Epithelial cell of esophagus (primary cell): ENCODE data around the gene REPS2.

ENCODE experiments used
- DNase-seq: peaks from one replicate; pipeline ENCODE4 v3.0.0; 2010; ENCODE audit warnings: low read depth
- H3K4me3 ChIP-seq: 2 replicates; pipeline ENCODE4 v1.5.1; 2011; ENCODE audit warnings: mild to moderate bottlenecking, low read length, control low read depth
- CTCF ChIP-seq: IDR thresholded peaks from 2 replicates; pipeline ENCODE4 v1.5.1; 2011; ENCODE audit warnings: low read depth, mild to moderate bottlenecking, low read length, control low read depth, inconsistent platforms; ENCODE audit not compliant: insufficient read depth; ENCODE audit errors: missing control alignments

The REPS2 gene

GRCh38 chrX:17031827-17032226 lies 85.4 kb downstream of the REPS2 start:
- TF ChIP-seq CTCF: no peak
- no peak overlapping the region for H3K4me3 ChIP-seq
- no peak for DNase-seq

- H3K4me3 ChIP-seq: no peak overlapping the region
- DNase-seq: peak; percentile 50
- no peak for TF ChIP-seq CTCF
Observed at GRCh38 chrX:17032351-17032750, 85.9 kb downstream of the REPS2 start.

- H3K4me3 ChIP-seq: no peak overlapping the region
- TF ChIP-seq CTCF: no peak
- no peak for DNase-seq
Observed at GRCh38 chrX:17033225-17033624, 86.8 kb downstream of the REPS2 start.

- DNase-seq: no peak
- TF ChIP-seq CTCF: no peak
- H3K4me3 ChIP-seq: no peak overlapping the region
Observed at GRCh38 chrX:17035111-17035510, 88.7 kb downstream of the REPS2 start.

GRCh38 chrX:17036171-17036961 lies 89.9 kb downstream of the REPS2 start:
- TF ChIP-seq CTCF: no peak
- H3K4me3 ChIP-seq: no peak overlapping the region
- no peak for DNase-seq

- no peak for TF ChIP-seq CTCF
- H3K4me3 ChIP-seq: no peak overlapping the region
- no peak for DNase-seq
Observed at GRCh38 chrX:17038277-17038676, 91.8 kb downstream of the REPS2 start.

GRCh38 chrX:17038681-17039161 lies 92.3 kb downstream of the REPS2 start:
- TF ChIP-seq CTCF: no peak
- no peak overlapping the region for H3K4me3 ChIP-seq
- DNase-seq: no peak
